GM19043 (cell line): Measurements from ENCODE around the gene PRODH2.
"Not testable (repeated sequence)": the region's sequence is repeated elsewhere in the genome, so short reads cannot be mapped to it uniquely, and the experiment has no call there.

ENCODE experiments used
- ATAC-seq: cut with Tn5 transposase; IDR thresholded peaks from one replicate; pipeline ENCODE4 v1.9.1; 2021; ENCODE audit warnings: low read depth; ENCODE audit not compliant: unreplicated experiment

PRODH2 gene

DNA sequence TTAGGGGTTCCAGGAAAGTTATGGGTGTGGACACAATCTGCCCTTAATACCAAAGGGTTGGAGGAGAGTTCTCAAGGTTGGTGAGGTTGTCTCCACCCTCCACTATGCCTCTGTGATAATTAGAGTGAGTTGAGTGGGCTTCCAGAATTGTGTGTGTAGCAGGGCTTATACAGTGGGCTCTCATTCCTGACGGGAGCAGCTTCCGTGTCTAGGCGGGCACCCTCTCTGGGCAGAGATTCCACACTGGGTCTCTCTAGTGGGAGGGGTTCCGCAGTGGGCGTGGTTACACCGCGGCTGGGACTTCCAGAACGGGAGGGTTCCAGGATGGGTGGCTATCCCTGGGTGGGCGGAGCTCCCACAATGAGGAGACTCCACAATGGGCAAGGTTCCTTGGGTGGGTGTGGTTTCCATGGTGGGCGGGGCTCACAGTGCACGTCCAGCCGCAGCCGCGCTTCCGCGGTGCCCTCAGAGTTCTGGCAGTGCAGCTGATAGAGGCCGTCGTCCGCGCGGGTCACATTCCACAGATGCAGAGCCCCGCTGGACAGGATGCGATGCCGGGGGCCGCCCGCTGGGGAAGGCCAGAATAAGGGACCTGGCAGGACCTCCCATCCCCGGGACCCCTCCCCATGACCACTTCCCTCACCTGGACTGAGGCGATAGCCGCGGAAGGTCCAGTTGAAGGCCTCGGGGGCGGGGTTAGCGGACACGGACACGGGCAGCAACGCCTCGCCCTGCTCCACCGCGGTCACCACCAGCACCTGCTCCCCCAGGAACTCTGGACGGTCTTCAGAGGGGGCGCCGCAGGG lies 31.2 kb upstream of the PRODH2 start:
- ATAC-seq = no peak

GRCh38 chr19:35842666-35843272 lies 30.1 kb upstream of the PRODH2 start:
- no peak for ATAC-seq

GRCh38 chr19:35841961-35842595 lies 29.4 kb upstream of the PRODH2 start:
- ATAC-seq = no peak

GRCh38 chr19:35836096-35836495 lies 23.5 kb upstream of the PRODH2 start:
- ATAC-seq = not testable (repeated sequence)

DNA sequence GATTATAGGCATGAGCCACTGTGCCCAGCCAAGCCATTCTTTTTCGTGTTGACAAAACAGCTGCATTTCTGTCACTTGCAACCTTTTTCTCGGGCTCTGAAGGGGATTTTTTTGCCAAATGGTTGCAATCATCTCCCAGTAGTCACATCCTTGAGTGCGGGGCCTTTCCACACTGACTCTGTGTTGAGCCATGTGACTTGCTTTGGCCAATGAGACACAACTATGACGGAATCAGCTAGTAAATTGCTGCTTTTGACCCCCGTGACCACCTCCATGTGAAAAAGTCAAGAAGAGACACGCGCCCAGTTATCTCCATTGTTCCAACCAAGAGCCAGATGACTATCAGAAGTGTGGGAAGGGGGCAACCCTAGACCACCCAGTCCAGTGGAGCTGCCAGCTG lies 21.3 kb upstream of the PRODH2 start:
- no peak for ATAC-seq

DNA sequence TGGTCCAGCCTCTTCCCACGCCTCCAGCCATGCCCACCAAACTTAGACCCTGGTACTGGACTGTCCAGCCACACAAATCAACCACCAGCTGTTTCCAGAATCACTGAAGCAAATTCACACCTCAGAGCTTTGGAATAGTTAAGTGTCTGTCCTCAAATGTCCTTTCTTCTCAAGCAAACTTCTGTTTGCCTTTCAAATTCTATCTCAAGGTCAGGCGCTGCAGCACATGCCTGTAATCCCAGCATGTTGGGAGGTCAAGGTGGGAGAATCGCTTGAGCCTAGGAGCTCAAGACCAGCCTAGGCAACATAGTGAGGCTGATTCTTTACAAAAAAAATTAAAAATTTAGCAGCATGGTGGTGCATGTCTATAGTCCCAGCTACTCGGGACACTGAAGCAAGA lies 19.4 kb upstream of the PRODH2 start:
- no peak for ATAC-seq

DNA sequence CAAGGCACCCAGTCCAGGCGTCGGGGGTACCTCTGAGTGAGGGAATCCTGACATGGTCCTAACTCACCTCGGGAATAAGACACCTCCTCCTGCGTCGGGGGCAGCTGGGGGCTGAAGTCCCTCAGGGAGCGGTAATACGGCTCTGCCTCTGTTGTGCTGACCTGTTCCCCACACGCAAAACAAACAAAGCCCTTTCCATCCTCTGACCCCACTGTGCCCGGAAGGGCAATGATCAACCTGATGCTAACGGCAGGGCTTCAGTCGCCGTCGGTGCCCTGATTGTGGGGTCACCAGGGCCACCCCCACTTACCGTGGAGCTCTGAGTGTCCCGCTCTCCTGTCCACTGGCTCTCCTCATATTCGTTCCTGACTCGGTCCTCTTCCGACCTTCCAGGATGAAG lies 18.3 kb upstream of the PRODH2 start:
- ATAC-seq = no peak

GRCh38 chr19:35828692-35829301 lies 16.2 kb upstream of the PRODH2 start:
- ATAC-seq = no peak

GRCh38 chr19:35824150-35824549 lies 11.5 kb upstream of the PRODH2 start:
- no peak for ATAC-seq

GRCh38 chr19:35822579-35822978 lies 9.9 kb upstream of the PRODH2 start:
- no peak for ATAC-seq

GRCh38 chr19:35818445-35818844 lies 5.8 kb upstream of the PRODH2 start:
- no peak for ATAC-seq

- no peak for ATAC-seq
These were observed 4.2 kb upstream of the PRODH2 start for GRCh38 chr19:35816846-35817245.

DNA sequence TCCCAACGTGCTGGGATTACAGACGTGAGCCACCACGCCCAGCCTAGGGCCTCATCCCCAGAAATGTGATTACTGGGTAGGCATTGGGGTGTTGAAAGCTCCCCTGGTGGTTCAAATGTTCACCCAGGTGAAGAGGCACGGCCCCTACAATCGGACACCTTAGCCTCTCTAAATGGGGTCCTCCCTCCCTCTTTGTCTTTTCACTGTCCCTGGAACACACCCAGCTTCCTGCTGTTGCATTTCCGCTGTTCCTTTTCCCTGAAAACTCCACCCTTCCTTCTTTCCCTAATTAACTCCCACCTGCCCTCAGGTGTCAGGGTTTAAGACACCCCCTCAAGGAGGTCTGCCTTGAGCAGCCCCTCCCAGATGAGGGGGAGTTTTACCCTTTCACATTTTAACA lies 3.6 kb upstream of the PRODH2 start:
- no peak for ATAC-seq

GRCh38 chr19:35813043-35813890 lies 622 bp upstream of the PRODH2 start:
- no peak for ATAC-seq

DNA sequence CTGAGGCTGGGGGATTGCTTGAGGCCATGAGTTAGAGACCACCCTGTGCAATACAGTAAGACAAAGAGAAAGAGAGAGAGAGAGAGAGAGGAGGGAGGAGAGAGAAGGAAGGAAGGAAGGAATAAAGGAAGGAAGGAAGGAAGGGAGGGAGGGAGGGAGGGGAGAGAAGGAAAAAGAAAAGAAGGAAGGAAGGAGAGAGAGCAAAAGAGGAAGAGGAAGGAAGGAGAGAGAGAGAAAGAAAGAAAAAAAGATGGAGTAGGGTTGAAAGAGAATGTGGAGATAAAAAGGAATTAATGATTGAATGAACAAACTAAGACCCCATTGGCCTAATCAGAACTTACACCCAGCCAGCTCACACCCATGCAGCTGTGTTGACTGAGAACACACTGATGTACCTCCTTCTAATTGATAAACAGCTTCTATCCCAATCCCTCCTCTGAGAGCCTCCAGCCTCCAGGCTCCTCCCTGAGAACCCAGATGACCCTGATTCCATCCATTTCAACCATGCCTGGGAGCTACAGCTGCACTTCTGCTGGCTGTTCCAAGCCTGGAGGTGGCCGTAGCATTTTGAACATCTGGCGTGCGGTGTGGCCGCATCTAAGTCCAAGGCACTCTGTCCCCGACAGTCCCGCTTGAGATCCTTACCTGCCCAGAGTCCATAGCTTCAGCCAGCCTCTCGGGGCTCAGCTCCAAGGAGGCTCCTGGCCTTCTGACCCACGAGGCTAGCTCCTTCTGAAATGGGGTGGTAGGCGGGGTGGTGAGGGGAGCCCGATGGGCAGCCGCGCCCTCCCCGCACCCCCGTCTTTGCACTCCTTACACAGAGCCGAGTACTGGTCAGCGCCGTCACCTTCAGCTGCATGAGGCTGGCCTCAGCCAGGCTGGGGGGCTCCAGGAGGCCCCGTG lies 1.1 kb downstream of the PRODH2 start:
- ATAC-seq = no peak

GRCh38 chr19:35807633-35808032 lies 5.0 kb downstream of the PRODH2 start:
- ATAC-seq = no peak

DNA sequence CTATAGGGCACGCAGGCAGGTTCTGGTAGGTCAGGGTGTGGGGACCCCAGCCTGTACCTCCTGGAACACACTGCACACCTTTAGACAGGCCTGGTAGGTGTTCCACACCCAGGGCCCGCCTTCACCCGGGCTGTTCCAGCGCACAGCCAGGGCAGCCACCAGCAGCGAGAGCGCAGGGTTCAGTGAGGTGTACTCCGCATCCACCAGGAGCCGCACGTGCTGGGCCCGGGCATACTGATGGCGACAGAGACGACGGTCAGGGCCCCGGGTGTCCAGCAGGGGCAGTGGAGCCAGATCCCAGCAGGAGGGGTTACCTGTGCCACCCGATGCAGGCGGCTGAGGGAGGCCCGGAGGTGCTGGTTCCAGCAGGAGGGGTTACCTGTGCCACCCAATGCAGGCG lies 6.0 kb downstream of the PRODH2 start:
- ATAC-seq = no peak

GRCh38 chr19:35805526-35806102 lies 7.0 kb downstream of the PRODH2 start:
- no peak for ATAC-seq

GRCh38 chr19:35801828-35802227 lies 10.8 kb downstream of the PRODH2 start:
- ATAC-seq = no peak
